ENCODE results near the gene KRT15.

The KRT15 gene

DNA sequence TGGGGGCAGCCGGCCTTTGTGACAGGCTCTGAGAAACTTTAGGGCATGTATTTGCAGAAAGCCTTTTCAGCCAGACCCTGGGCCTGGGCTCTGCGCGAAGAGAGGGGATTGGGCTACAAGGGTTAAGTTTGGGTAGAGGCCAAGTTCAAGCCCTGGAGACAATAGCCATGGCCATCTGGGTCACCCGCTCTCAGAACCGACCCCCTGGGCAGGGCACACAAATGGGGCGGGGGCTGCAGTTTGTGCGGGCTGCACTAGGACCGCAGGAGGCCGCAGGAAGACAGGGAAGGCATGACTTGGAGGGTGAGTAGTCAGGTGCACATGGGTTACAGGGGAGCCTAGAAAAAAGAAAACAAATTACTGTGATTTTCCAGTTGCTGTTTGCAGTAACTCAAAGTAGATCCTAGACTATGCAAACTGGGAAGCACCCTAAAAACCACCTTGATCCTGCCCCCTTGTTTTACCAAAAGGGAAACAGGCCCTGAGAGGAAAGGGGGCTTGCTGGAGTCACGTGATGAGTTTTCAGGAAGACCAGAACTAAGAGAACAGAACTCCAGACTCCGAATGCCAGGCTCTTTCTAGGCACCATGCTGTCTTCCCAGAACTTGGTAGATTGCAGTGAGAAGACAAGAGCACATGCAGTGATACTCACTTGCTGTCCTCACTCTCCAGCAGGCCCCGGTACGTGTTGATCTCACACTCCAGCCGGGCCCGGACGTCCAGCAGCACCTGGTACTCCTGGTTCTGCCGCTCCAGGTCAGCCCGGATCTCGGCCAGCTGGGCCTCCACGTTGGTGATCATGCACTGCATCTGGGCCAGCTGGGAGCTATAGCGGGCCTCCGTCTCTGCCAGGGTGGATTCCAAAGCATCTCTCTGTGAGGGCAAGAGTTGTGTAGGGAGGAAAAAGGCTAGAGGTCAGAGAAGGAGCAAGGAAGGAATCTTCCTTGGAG lies 41.5 kb downstream of the KRT15 start:
- DNase-seq: no peak

DNA sequence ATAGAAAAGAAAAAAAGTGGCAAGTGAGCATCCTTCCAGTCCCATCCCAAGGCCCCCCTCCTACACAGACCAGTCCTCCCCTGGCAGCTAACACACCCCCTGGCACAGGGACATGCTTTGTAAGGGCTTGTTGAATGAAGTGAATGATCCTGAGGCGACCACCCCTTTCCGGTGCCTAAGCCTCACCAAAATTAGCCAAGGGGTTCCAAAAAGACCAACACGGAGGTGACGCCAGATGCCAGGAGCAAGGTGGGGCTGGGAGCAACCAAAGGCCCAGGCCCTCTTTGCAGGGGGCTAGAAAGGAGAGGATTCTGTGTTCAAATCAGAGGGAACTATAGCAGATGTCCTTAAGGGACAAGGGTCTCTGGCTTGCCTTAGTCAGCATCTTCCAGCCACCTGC lies 43.3 kb downstream of the KRT15 start:
- DNase-seq: no peak

DNA sequence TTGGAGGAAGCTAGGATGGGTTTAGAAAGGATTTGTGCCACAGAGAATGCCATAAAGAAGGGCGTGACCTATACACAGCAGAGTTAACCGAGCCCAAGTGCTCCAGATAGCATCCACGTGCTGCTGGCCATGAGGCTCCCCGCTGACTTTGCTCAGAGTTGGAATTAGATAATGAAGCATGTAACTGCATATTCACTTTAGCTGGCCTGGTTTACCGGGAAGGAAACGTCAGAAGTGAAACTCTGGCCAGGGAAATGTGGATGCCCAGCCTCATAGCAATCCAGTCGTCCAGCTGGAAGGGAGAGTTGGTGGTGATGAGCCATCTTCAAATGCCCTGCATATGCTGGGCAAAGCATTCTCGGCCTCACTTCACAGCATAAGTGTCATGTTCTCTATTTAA lies 43.8 kb downstream of the KRT15 start:
- DNase-seq: no peak

DNA sequence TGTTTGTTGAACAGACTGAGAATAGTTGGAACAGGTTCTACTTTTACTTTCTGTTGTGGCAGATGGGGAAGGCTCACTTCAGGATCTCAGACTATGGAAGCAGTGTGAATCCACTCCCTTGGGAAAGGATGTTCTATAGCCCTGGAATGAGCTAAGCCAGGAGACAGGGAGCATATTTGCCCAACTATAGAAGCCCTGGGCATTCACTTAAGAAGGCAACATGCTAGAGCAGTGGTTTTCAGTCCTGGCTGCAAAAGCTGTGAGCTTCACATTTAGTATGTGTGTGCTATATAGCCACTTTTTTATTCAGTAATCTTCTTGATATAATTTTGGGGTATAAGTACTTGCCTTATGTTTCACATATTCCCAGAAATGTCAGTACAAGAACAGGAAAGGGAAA lies 50.3 kb downstream of the KRT15 start:
- no peak for DNase-seq

DNA sequence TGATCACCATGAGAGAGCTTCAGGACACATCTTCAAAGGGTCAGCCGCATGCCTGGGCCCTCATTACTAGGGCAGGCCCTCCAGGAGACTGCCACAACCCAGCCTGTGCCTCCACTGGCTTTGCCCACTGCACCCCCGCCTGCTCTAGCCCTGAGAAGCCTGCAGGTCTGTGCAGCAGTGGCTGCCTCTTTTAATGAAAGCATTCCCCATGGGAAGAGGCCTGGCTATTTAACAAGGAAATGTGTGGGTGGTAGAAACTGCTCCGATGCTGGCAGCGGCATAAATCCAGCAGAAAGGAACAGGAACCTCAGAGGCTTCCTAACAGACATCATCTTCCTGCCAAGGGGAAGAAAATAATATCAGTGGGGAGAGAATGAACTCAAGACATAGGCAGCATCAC lies 51.1 kb downstream of the KRT15 start:
- no peak for DNase-seq

DNA sequence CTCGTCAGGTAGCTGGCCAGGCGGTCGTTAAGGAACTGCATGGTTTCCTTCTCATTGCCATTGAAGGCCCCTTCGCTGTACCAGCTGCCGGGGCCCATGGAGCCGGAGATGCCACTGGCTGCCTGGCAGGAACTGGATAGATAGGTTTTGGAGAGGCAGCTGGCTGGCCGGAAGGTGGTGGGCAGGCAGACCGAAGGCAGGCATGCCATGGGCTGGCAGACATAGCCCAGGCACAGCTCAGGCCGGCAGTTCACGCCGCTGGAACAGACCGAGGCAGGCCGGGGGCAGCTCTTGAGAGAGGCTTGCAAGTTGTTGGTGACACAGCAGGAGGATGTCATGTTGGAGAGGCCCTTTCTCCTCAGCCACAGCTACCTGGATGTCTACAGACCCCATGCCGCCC lies 51.7 kb downstream of the KRT15 start, which contains the start of gene KRT32:
KRT32 (minus strand) TSS at position 399 of the 400 bp plus-strand sequence; CDS start at position 338, 61 bp downstream.
- no peak for DNase-seq

DNA sequence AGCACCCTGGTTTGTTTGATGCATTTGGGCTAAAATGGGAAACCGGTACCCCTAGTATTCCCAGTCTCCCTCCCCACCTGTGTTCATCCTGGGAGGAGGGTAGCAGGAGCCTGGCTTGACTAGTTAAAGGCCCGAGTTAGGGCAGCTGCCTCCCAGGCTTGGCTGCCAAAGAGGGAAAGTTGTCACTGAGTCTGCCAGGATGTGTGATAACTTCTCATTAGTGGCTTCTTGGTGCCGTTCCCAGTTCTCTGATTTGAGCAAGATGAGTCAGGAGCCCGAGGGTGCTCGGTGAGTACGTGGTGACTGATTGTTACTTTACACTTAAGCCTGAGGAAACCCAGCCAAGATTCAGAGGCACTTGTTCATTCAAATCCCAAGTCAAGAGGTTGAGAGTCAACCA lies 54.0 kb downstream of the KRT15 start:
- no peak for DNase-seq

DNA sequence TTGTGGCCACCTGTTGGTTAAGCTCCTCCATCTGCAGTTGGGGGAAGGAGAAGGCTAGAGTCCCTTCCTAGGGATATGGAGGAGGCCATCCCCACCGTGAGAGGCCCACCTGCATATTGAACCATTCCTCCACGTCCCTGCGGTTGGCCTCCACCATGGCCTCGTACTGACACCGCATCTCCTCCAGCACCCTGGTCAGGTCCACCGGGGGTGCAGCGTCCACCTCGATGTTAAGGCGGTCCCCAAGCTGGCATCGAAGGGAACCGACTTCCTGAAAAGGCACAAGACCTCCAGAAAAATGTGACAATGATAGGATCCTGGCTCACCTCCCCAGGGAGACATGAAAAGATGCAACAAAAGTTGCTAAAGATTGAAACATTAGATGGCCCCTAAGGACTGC lies 54.5 kb downstream of the KRT15 start:
- DNase-seq: no peak

DNA sequence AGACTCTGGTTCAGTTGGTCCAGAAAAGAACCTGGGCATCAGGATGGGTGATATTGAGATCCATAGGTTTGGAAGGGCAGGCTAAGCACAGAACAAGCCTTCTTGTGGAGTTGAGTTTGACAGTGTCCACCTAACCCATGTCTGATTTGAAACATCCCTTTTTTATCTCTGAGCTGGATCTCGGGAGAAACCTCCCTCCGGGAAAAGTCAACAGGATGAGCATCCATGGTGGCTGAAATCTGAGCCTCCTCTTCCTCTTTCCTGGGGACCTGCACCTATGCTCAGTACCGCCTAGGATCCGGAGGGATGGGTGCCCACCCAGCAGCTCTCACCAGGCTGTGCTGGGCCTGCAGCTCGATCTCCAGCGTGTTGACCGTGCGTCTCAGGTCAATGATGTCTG lies 54.9 kb downstream of the KRT15 start:
- DNase-seq: no peak
